Measurements from ENCODE around the gene CNGA3.
"Not testable (repeated sequence)": the region's sequence is repeated elsewhere in the genome, so short reads cannot be mapped to it uniquely, and the experiment has no call there.

The CNGA3 gene

GRCh38 chr2:98346311-98347236 is at the start of gene CNGA3:
CNGA3 (plus strand) TSS chr2:98346456; CDS start chr2:98369976, 23,520 bp downstream.
- peak in 2 of 56 donors; percentile 4 to 31 for DNase-seq

DNA sequence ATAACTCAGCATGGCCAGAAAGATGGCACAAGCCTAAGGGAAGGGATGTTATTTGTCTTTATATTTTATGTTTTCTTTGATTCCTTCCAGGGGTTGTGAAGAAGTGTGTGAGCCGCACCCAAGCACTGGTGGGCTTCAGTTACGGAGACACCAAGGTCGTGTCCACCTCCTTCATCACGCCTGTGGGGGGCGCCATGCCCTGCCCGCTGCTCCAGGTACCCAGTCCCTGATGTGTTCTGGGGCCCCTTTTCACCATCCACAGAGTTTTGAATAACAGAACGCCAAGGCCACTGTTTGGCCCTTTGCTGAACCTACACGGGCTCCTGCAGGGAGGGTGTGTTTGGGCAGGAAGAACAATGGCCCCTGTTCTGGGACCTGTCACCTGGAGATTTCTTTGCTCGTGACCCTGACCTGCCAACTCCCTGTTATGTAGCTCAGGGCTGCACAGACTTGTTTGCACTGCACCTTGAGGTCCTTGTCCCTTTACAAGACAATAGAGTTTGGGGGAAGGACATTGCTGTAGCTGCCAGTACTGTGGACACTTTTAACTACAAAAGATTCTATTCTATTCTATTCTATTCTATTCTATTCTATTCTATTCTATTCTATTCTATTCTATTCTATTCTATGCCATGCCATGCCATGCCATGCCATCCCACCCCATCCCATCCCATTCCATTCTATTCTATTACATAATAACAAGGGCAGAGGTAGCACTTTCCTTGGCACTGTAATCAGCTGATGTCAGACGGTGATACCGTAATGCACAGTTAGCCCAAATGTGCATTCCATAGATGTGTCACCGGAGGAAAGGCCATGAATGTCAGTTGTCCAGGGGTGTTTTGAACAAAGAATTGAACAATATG is 48.2 kb upstream of the CNGA3 start:
- DNase-seq, result no peak

GRCh38 chr2:98298683-98299164 is 47.5 kb upstream of the CNGA3 start:
- DNase-seq, result no peak

DNA sequence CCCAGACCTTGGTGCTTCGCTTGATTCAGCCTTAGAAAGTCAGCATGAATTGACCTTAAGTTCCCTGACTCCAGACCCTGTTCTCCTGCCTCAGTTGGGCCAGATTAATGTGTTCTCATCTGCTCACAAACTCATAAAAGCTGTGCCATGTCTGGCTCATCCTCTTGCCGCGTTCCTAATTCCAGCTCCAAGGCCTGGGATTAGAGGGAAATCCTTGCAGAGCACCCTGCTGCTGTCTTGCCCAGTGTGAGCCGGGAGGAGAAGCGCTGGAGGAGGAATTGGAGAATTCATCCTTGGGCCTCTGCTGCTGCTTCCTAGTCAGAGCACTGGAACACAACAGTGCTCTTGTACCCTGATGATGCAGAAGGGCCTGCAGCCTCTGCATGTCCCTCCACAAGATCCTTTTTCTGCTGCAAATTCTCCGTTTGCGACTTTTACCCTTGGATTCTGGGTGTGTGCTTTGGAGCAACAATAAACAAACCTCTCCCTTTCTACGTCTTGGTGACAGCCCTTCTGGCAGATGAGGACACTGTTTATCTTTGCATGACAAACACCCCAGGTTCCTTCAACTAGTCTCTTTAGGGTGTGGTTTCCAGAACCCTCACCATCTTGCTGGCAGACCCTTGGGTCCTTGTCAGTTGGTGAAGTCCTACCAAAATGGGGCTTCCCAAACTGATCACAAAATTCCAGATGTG is 46.9 kb upstream of the CNGA3 start:
- no peak for DNase-seq

DNA sequence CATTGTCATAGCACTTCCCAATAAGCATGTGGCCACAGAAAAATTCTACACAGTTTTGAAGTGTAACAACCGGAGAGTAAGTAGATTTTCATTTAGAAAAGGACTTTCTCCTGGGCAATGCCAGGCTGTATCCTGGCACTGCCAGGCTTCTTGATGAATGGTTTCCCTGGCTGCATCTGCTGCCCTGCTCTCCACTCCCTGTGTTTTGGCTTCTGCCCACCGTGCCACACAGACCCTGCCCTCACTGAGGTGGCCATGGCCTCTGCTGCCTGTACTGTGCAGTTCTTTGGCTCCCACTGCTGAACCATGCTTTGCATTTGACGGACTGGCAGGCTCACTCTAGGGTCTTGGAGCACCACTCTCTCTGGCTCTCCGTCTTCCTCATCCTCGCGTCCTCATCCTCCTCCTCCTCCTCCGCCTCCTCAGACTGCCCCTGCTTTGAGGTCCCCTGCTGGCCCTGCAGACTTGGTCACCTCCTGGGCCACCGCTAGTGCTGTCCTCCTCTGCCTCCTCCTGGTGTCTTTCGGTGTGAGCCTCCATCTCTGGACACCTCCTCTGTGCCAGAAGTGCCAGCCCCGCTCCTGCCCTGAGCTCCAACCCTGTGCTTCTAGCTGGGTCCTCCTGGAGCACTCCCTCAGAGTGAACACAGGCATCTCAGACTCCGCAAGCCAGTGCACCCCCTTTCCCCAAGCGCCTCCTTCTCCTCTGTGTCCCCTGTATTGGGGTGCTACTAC is 45.9 kb upstream of the CNGA3 start:
- DNase-seq, result peak in 9 of 56 donors; percentile 3 to 45 (median 8)

GRCh38 chr2:98301469-98301868 is 44.8 kb upstream of the CNGA3 start:
- no peak for DNase-seq

DNA sequence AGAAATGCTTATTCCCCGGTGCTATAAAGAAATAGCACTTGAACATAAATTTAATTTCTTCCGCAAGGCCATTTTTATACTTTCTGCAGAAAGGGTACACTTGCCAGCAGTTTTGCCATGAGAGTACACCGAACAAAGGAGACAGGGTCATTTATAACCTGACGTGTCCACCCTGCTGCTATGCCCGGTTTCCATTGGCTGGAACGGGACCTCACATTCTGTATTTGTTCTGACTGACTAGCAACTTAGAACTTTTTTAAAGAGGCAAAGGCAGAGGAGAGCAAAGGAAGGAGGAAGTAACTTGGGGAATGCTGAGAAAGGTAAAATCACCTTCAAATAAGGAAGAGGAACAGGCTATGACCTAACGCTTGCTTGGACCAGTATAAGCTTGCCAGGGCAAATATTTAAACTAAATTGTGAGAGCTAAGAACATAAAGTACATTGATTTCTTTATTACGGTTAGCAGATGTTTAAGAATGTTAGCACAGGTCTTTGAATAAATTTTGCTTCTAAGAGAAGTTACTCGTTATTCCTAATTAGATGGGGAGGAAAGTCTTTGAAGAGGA is 39.0 kb upstream of the CNGA3 start:
- not testable (repeated sequence) for DNase-seq

DNA sequence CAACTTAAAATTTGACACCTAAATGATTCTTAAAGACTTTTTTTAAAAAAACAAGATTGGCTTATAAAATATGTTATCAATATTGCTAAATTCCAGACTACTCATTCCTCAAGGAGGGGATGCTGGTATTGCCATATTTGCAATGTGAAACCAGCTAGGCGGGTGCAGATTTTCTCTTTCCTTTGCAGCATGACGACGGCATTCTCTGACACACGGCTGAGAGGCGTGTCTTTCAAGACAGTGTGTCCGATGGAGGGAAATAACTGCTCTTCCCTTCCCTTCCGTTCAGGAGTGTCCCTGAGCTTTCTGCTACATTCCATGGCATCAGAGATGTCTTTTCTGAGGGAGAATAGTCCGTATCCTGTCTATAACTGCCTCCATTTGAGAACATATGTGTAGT is 38.2 kb upstream of the CNGA3 start:
- no peak for DNase-seq

GRCh38 chr2:98308532-98308931 is 37.7 kb upstream of the CNGA3 start:
- no peak for DNase-seq

DNA sequence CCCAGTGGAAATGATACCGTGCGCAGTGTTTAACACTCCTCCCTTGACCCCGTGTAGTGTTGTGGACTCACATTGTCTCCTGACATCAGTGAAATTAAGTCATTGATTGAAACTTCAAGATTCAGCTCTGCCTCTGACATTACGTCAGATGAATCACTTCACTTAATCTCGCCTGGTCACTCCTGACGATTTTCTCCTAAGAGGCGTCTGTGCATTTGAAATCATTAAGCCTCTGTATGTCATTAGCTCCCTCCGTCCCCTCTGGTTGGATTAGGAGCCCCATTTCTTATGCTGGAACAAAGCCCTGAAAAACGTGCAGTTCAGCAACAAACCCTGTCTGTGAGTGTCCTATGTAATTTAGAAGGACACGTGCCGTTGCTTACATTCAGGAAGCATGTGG is 36.7 kb upstream of the CNGA3 start:
- DNase-seq, result no peak

- no peak for DNase-seq
These were observed 36.2 kb upstream of the CNGA3 start for GRCh38 chr2:98310010-98310409.

GRCh38 chr2:98311090-98311489 is 35.2 kb upstream of the CNGA3 start:
- DNase-seq, result no peak

DNA sequence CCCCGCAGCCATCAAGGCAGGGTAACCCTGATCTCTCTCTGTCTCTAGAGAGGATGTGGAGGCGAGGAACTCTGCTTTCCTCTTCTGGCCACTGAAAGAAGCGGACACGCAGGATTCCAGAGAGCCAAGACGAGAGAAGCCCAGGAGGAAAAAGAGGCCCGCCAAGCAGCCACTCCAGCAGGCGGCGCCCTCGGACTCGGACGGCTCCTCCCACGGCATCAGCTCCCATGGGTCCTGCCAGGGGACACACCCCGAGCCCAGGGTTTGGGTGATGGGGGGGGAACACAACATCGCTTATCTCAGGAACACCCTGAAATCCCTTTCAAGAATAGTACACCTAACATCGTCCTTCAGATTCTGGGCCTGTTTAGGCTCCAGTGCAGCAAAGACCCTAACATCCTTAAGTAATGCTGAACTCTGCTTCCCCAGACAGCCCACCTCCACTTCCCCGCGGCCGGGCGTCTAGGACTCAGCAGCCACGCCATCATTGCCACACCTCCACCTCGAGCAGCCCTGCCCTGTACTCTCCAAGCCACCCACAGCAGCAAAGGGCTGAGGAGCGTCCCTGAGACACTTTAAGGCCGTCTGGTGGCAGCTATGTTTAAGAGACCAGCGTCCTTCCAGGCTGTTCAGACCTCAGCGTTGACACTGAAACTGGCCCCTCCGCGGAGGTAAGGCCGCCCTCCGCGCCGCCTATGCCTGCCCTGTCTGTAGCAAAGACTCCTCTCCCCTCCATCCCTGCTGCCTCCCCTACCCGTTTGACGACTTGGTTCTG is 34.3 kb upstream of the CNGA3 start:
- DNase-seq, result no peak

- no peak for DNase-seq
These were observed 32.6 kb upstream of the CNGA3 start for GRCh38 chr2:98313492-98314250.

DNA sequence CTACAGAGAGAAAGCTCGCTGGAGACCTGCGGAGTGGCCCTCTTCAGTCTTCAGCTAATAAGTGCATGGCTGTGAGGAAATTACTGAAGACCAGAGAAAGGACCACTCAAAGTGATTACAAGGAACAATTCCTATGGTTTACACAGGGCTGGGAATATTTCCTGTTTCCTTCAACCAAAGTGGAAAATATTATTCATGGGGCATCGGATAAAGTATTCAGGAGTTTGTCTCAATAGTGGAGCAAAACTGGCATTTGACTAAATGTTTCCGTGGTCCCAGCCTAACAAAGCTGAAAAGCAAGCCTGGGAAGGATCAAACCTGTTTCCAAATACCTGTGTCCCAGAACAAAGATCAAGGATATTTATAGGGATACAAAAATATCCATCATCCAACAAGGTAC is 32.0 kb upstream of the CNGA3 start:
- no peak for DNase-seq

DNA sequence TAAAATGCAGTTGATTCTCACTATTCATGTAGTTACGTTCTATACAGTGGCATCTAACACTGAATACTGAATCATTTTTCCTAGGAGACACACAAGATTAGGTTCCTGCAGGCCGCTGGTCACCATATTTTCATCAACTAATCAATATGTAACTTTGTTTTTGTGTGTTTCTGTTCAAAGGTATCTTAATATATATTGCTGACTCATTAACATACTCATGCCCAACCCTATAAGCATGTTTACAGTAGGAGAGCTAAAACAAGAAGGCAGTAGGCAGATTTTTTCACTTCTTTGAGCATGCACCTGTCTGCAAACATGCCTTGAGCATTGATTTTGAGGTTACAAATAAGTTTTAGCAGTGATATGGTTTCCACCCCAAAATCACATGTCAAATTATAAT is 30.3 kb upstream of the CNGA3 start:
- DNase-seq, result no peak

- no peak for DNase-seq
These were observed 29.0 kb upstream of the CNGA3 start for GRCh38 chr2:98317214-98317613.

DNA sequence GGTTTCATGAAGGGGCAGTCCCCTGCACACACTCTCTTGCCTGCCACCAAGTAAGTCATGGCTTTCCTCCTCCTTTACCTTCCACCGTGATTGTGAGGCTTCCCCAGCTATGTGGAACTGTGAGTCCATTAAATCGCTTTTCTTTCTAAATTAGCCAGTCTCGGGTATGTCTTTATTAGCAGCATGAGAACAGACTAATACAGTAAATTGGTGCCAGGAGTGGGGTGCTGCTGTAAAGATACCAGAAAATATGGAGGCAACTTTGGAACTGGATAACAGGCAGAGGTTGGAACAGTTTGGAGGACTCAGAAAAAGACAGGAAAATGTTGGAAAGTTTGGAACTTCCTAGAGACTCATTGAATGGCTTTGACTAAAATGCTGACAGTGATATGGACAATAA is 26.1 kb upstream of the CNGA3 start:
- DNase-seq, result not testable (repeated sequence)

DNA sequence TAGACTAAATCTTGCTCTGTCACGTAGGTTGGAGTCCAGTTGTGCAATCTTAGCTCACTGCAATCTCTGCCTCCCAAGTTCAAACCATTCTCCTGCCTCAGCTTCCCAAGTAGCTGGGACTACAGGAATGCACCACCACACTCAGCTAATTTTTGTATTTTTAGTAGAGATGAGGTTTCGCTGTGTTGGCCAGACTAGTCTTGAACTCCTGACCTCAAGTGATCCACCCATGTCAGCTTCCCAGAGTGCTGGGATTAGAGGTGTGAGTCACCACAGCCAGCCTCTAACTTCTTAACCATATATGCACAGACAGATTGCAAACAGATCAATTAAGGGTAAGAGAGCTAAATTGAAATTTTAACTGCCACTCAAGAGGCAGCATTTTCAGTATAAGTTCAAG is 22.1 kb upstream of the CNGA3 start:
- DNase-seq, result no peak

Measured in nucleus accumbens (tissue), 56 donors.